Endothelial cell of umbilical vein (primary cell): ENCODE data around the gene LHX3. TPM values are rescaled to one million over a fixed set of nuclear protein-coding genes. Genes with fewer than 3 reads are reported as not detected.

ENCODE experiments used
- BruUV-seq: library from RNA; stranded (reverse); fragments of 400-500 nt; replicated peaks from 2 replicates; lab custom pipeline; 2021; lab: Mats Ljungman, UMichigan
- CTCF ChIA-PET: fragments of 300-600, 350-600 bp; sonication (Branson Sonifier 250); formaldehyde crosslinking; loops from one replicate; lab custom pipeline; 2021; ENCODE audit warnings: antibody characterized with exemption, inconsistent platforms; lab: Charles Lee
- POLR2A ChIA-PET: fragments of 300-600, 350-600 bp; sonication (Branson Sonifier 250); formaldehyde crosslinking; loops from one replicate; lab custom pipeline; 2021; ENCODE audit warnings: antibody characterized with exemption, inconsistent platforms; lab: Charles Lee
- DNase-seq: peaks from one replicate; pipeline ENCODE4 v3.0.0-alpha.2; 2011; ENCODE audit warnings: low read depth, low spot score
- FAIRE-seq: peaks from 2 replicates; lab custom pipeline; 2011; peaks lifted over from hg19 to GRCh38; lab: Jason Lieb, UNC
- H2AFZ ChIP-seq: 2 replicates; pipeline ENCODE4 v1.6.0; 2012; ENCODE audit warnings: low read depth, low read length, control low read depth, inconsistent platforms
- H3K27ac ChIP-seq: 2 replicates; pipeline ENCODE4 v1.5.1; 2011; ENCODE audit warnings: low read depth, mild to moderate bottlenecking, control low read depth, low read length, moderate library complexity; ENCODE audit not compliant: insufficient read depth
- H3K27me3 ChIP-seq, 2 experiments: 2 replicates each; pipeline versions ENCODE4 v1.6.0 to v1.6.1; 2011; ENCODE audit warnings: low read length in 2 of 2, mixed read lengths in 1 of 2; ENCODE audit not compliant: control insufficient read depth in 2 of 2, insufficient read depth in 2 of 2
- H3K36me3 ChIP-seq, 2 experiments: 2 replicates in 1 of 2; 3 replicates in 1 of 2; pipeline ENCODE4 v1.5.1; 2011; ENCODE audit warnings: low read length in 2 of 2, mild to moderate bottlenecking in 1 of 2, moderate library complexity in 1 of 2; ENCODE audit not compliant: control insufficient read depth in 2 of 2, insufficient read depth in 2 of 2; ENCODE audit errors: extremely low read depth in 1 of 2
- H3K4me1 ChIP-seq: 3 replicates; pipeline ENCODE4 v1.5.1; 2011; ENCODE audit warnings: mild to moderate bottlenecking, low read length; ENCODE audit not compliant: control insufficient read depth, insufficient read depth; ENCODE audit errors: extremely low read depth
- H3K4me2 ChIP-seq: 2 replicates; pipeline ENCODE4 v1.6.1; 2011; ENCODE audit warnings: low read length, control low read depth, mixed read lengths; ENCODE audit not compliant: insufficient read depth
- H3K4me3 ChIP-seq, 3 experiments: fragments of 200-600 bp in 1 of 3; sonication (generic), shearing (Covaris generic) in 1 of 3; replicated peaks in 1 of 3; 2 replicates each; pipeline ENCODE4 v1.5.1; 2011 to 2016; ENCODE audit warnings: control low read depth in 3 of 3, low read length in 3 of 3, mild to moderate bottlenecking in 2 of 3, inconsistent platforms in 1 of 3, low read depth in 1 of 3, moderate library complexity in 1 of 3; ENCODE audit not compliant: insufficient read depth in 1 of 3
- H3K79me2 ChIP-seq: 2 replicates; pipeline ENCODE4 v1.6.0; 2012; ENCODE audit warnings: low read length, inconsistent platforms; ENCODE audit not compliant: control insufficient read depth, insufficient read depth
- H3K9ac ChIP-seq: replicated peaks from 2 replicates; pipeline ENCODE3; 2011; ENCODE audit warnings: low read length, control low read depth; ENCODE audit not compliant: insufficient read depth; ENCODE audit errors: extremely low read depth
- H3K9me1 ChIP-seq: replicated peaks from 3 replicates; pipeline ENCODE4 v1.6.0; 2011; ENCODE audit warnings: mild to moderate bottlenecking, low read length; ENCODE audit not compliant: control insufficient read depth, insufficient read depth; ENCODE audit errors: extremely low read depth
- H3K9me3 ChIP-seq: replicated peaks from 2 replicates; pipeline ENCODE4 v1.5.1; 2012; ENCODE audit warnings: low read length, inconsistent platforms; ENCODE audit not compliant: control insufficient read depth, insufficient read depth
- H4K20me1 ChIP-seq: replicated peaks from 2 replicates; pipeline ENCODE3; 2011; ENCODE audit warnings: mild to moderate bottlenecking, low read length; ENCODE audit not compliant: control insufficient read depth, insufficient read depth; ENCODE audit errors: extremely low read depth
- CTCF ChIP-seq, 2 donors: IDR thresholded peaks; 1 replicate in 1 of 2; 2 replicates in 1 of 2; pipeline ENCODE4 v1.5.1; 2011; ENCODE audit warnings: low read length in 2 of 2, mild to moderate bottlenecking in 2 of 2, moderate library complexity in 2 of 2, control low read depth in 1 of 2, inconsistent platforms in 1 of 2, low read depth in 1 of 2; ENCODE audit not compliant: insufficient read depth in 1 of 2; ENCODE audit errors: extremely low read depth in 1 of 2
- EZH2 ChIP-seq: IDR thresholded peaks from 2 replicates; pipeline ENCODE4 v1.6.1; 2012; ENCODE audit warnings: borderline replicate concordance, low read depth, mild to moderate bottlenecking, moderate library complexity, low read length, inconsistent platforms; ENCODE audit not compliant: severe bottlenecking
- FOS ChIP-seq: IDR thresholded peaks from 2 replicates; pipeline ENCODE4 v1.6.1; 2011; ENCODE audit warnings: mild to moderate bottlenecking, low read length, moderate library complexity, borderline replicate concordance; ENCODE audit not compliant: insufficient read depth
- GATA2 ChIP-seq: IDR thresholded peaks from 2 replicates; pipeline ENCODE4 v1.7.0; 2011; ENCODE audit warnings: low read depth, mild to moderate bottlenecking, moderate library complexity, mixed read lengths, low read length; ENCODE audit not compliant: insufficient read length, insufficient read depth
- JUN ChIP-seq: IDR thresholded peaks from 2 replicates; pipeline ENCODE4 v1.6.1; 2011; ENCODE audit warnings: borderline replicate concordance, low read depth; ENCODE audit not compliant: insufficient read length, insufficient read depth
- MYC ChIP-seq: IDR thresholded peaks from one replicate; pipeline ENCODE4 v1.6.1; 2011; ENCODE audit warnings: mild to moderate bottlenecking, low read depth, low read length
- POLR2A ChIP-seq: IDR thresholded peaks from 2 replicates; pipeline ENCODE4 v1.6.1; 2012; ENCODE audit warnings: low read depth, mild to moderate bottlenecking, control low read depth, low read length
- POLR2AphosphoS5 ChIP-seq: IDR thresholded peaks from 2 replicates; pipeline ENCODE4 v1.6.1; 2012; ENCODE audit warnings: low read depth, mild to moderate bottlenecking, control low read depth, low read length, moderate library complexity; ENCODE audit not compliant: insufficient read depth
- dilution Hi-C: fragments of 300-500 bp; cut with MboI; formaldehyde crosslinking; loops from one replicate; pipeline ENCODE4 v1.15.0; 2019; ENCODE audit warnings: low sequenced_read_pairs; ENCODE audit not compliant: extremely low pct_ligation_motif_present
- intact Hi-C: fragments of 100-400 bp; cut with micrococcal nuclease; formaldehyde crosslinking; loops from one replicate; pipeline ENCODE4 v1.10.0; 2022
- polyA plus RNA-seq, 4 experiments: library from polyadenylated mRNA; depleted of rRNA in 3 of 4; stranded (reverse) in 3 of 4; unstranded in 1 of 4; fragments of >200 nt; gene quantifications; 2 replicates each; pipeline versions ENCODE4 v1.2.1 to v1.2.3, GENCODE V29; 2011 to 2012; ENCODE audit warnings: missing spikeins in 1 of 4
- total RNA-seq: library from RNA; stranded (reverse); gene quantifications from 2 replicates; pipeline ENCODE4 v1.2.3, GENCODE V29; 2021
- TF ChIP-seq, protein P1 (sequence below): IDR thresholded peaks from 2 replicates; pipeline ENCODE4 v1.6.1; 2011; ENCODE audit not compliant: insufficient read depth, insufficient read length

Gene LHX3
- total and polyA plus RNA-seq, 2 donors (not counting 3 experiments of a cell fraction or from before 2014, with no cell fraction given): not detected

DNA sequence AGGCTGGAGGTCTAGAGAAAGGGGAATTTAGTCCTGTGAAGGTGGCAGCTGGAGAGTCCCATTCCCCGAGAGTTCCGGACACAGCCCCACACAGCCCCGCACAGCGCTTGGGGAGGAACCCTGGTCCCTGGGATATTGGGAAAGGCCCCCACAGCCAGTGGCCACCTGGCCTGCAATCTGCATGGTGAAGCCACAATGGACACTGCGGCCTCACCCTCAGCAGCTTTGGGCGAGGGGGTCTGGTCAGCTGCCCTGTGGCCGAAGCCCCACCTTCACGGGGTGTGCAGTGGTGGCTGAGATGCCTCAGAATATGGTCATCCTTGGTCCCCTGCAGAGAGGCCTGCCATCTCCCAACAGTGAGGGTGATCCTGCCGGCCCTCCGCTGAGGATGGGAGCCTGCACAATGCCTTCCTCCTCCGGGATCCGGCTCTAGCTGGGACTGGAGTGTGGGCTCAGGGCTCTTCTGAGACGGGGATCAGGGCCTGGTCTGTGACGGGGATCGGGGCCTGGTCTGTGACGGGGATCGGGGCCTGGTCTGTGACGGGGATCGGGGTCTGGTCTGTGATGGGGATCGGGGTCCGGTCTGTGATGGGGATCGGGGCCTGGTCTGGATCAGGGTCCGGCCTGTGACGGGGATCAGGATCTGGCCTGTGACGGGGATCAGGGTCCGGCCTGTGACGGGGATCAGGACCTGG lies 52.9 kb downstream of the LHX3 start:
- Histone ChIP-seq H2AFZ (no peak overlapping the region), H3K4me3 (no peak overlapping the region), H3K27ac (no peak overlapping the region), H4K20me1 (no peaks in the 10 kb centered on the region), H3K9me1 (no peaks in the 10 kb centered on the region), H3K9me3 (no peaks in the 10 kb centered on the region), H3K27me3 (peaks cover 0 to 1% of the 10 kb centered on the region in 2 experiments), H3K9ac (no peak overlapping the region), H3K79me2 (no peaks in the 10 kb centered on the region), H3K4me1 (peaks cover 3% of the 10 kb centered on the region), H3K36me3 (no peaks in the 10 kb centered on the region), H3K4me2 (no peak overlapping the region)
- ChIA-PET CTCF (interaction anchor here (0.7 to 1.5 kb wide), 2 partner anchors 13 to 115 kb away, joined by 3 to 8 read pairs; no protein-coding TSS in a partner anchor), POLR2A (no interaction called here)
- FAIRE-seq (no peak), DNase-seq (no peak)
- dilution Hi-C loops: no loop called here
- TF ChIP-seq GATA2: no peak
- TF ChIP-seq EZH2: no peak
- TF ChIP-seq, protein P1, sequence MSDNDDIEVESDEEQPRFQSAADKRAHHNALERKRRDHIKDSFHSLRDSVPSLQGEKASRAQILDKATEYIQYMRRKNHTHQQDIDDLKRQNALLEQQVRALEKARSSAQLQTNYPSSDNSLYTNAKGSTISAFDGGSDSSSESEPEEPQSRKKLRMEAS: no peak
- no peak for TF ChIP-seq JUN
- TF ChIP-seq MYC: no peak
- no peak for TF ChIP-seq FOS
- TF ChIP-seq POLR2AphosphoS5: no peak
- no peak for TF ChIP-seq POLR2A
- no peak for TF ChIP-seq CTCF (IDR thresholded peaks at IDR 0.05; ENCODE audit: extremely low read depth in 1 of 2, insufficient read depth in 1 of 2, low read depth in 1 of 2, low read length in 2 of 2)
- no TSS peak for BruUV-seq
- intact Hi-C loops: loop anchor here (10.0 kb wide), 1 partner anchor 53 kb away; the partner anchor contains the start of gene LHX3
